Mesenchymal stem cell (in vitro differentiated cells and primary cell): ENCODE data around the gene ABCC1.
A peak's percentile ranks its signal among the peaks of the same experiment; 100 is the strongest.

Experiments used
- DNase-seq: peaks from one replicate; pipeline ENCODE4 v3.0.0-alpha.2; 2013
- H2AFZ ChIP-seq: one replicate; pipeline ENCODE4 v1.6.1; 2013; ENCODE audit warnings: low read depth, mild to moderate bottlenecking, control low read depth, inconsistent platforms, low read length, moderate library complexity
- H2AK5ac ChIP-seq: 2 replicates; pipeline ENCODE4 v1.6.1; 2013; ENCODE audit warnings: low read length, moderate library complexity, mild to moderate bottlenecking, inconsistent platforms; ENCODE audit not compliant: severe bottlenecking
- H2BK120ac ChIP-seq: one replicate; pipeline ENCODE4 v1.6.1; 2013; ENCODE audit warnings: low read depth, mild to moderate bottlenecking, inconsistent platforms, low read length, moderate library complexity
- H2BK12ac ChIP-seq, 2 experiments: one replicate each; pipeline ENCODE4 v1.6.1; 2013; ENCODE audit warnings: inconsistent platforms in 2 of 2, low read length in 2 of 2, mild to moderate bottlenecking in 2 of 2, moderate library complexity in 2 of 2, control low read depth in 1 of 2
- H2BK15ac ChIP-seq: one replicate; pipeline ENCODE4 v1.6.1; 2013; ENCODE audit warnings: mild to moderate bottlenecking, low read depth, inconsistent platforms; ENCODE audit not compliant: poor library complexity, severe bottlenecking
- H2BK5ac ChIP-seq: 2 replicates; pipeline ENCODE4 v1.6.1; 2013; ENCODE audit warnings: low read depth, mild to moderate bottlenecking, low read length, control low read depth, inconsistent platforms; ENCODE audit not compliant: poor library complexity, severe bottlenecking
- H3K14ac ChIP-seq, 2 experiments: one replicate each; pipeline ENCODE4 v1.6.1; 2013; ENCODE audit warnings: inconsistent platforms in 2 of 2, low read length in 2 of 2, control low read depth in 1 of 2, mild to moderate bottlenecking in 1 of 2, moderate library complexity in 1 of 2
- H3K18ac ChIP-seq, 2 experiments: one replicate each; pipeline ENCODE4 v1.6.1; 2013; ENCODE audit warnings: inconsistent platforms in 2 of 2, low read length in 2 of 2, control low read depth in 1 of 2, low read depth in 1 of 2, mild to moderate bottlenecking in 1 of 2
- H3K23ac ChIP-seq, 2 experiments: one replicate each; pipeline ENCODE4 v1.6.1; 2013; ENCODE audit warnings: inconsistent platforms in 2 of 2, low read length in 2 of 2, mild to moderate bottlenecking in 2 of 2, moderate library complexity in 2 of 2, control low read depth in 1 of 2
- H3K27ac ChIP-seq: 2 replicates; pipeline ENCODE4 v1.5.1; 2013; ENCODE audit warnings: mild to moderate bottlenecking, moderate library complexity, low read length, control low read depth, inconsistent platforms; ENCODE audit not compliant: poor library complexity, severe bottlenecking
- H3K27me3 ChIP-seq, 2 experiments: 2 replicates each; pipeline versions ENCODE4 v1.6.1 to v1.7.0; 2013; ENCODE audit warnings: low read length in 2 of 2, mild to moderate bottlenecking in 2 of 2, moderate library complexity in 2 of 2, control low read depth in 1 of 2, inconsistent platforms in 1 of 2; ENCODE audit not compliant: control insufficient read depth in 1 of 2, insufficient read depth in 1 of 2
- H3K36me3 ChIP-seq, 2 experiments: 2 replicates each; pipeline versions ENCODE4 v1.6.1 to v1.7.0; 2013; ENCODE audit warnings: low read length in 2 of 2, control low read depth in 1 of 2, inconsistent platforms in 1 of 2, low read depth in 1 of 2, mild to moderate bottlenecking in 1 of 2; ENCODE audit not compliant: insufficient read depth in 2 of 2, control insufficient read depth in 1 of 2
- H3K4ac ChIP-seq, 2 experiments: one replicate each; pipeline ENCODE4 v1.6.1; 2013; ENCODE audit warnings: inconsistent platforms in 2 of 2, low read length in 2 of 2, mild to moderate bottlenecking in 2 of 2, moderate library complexity in 2 of 2, control low read depth in 1 of 2, low read depth in 1 of 2
- H3K4me1 ChIP-seq: 2 replicates; pipeline ENCODE4 v1.6.1; 2013; ENCODE audit warnings: low read depth, low read length, control low read depth; ENCODE audit not compliant: control insufficient read depth, insufficient read depth
- H3K4me2 ChIP-seq: 2 replicates; pipeline ENCODE4 v1.6.1; 2013; ENCODE audit warnings: low read length, mild to moderate bottlenecking, inconsistent platforms; ENCODE audit not compliant: poor library complexity, severe bottlenecking
- H3K4me3 ChIP-seq, 2 experiments: 2 replicates each; pipeline versions ENCODE4 v1.5.1 to v1.7.0; 2013; ENCODE audit warnings: low read length in 2 of 2, mild to moderate bottlenecking in 2 of 2, control low read depth in 1 of 2, low read depth in 1 of 2; ENCODE audit not compliant: insufficient read depth in 1 of 2
- H3K79me1 ChIP-seq: replicated peaks from 2 replicates; pipeline ENCODE4 v1.6.1; 2013; ENCODE audit warnings: mild to moderate bottlenecking, control low read depth, low read length, inconsistent platforms; ENCODE audit not compliant: poor library complexity, severe bottlenecking
- H3K9ac ChIP-seq: 2 replicates; pipeline ENCODE4 v1.7.0; 2013; ENCODE audit warnings: mild to moderate bottlenecking, low read length, moderate library complexity
- H3K9me3 ChIP-seq: 2 replicates; pipeline ENCODE4 v1.7.0; 2013; ENCODE audit warnings: mild to moderate bottlenecking, low read length; ENCODE audit not compliant: control insufficient read depth
- H4K8ac ChIP-seq: one replicate; pipeline ENCODE4 v1.6.1; 2013; ENCODE audit warnings: inconsistent platforms, mild to moderate bottlenecking, low read length, moderate library complexity
- H4K91ac ChIP-seq: one replicate; pipeline ENCODE4 v1.6.1; 2013; ENCODE audit warnings: mild to moderate bottlenecking, low read length, inconsistent platforms
- WGBS: methylation state at CpG from one replicate; pipeline ENCODE4 v1.1.7; 2013; ENCODE audit warnings: mixed read lengths; 5-methylcytosine and 5-hydroxymethylcytosine counted together

ABCC1 gene

GRCh38 chr16:16037970-16038369 lies 88.6 kb downstream of the ABCC1 start:
- Histone ChIP-seq H2BK5ac (no peak overlapping the region), H3K9ac (no peak overlapping the region), H3K79me1 (peaks cover 8% of the 10 kb centered on the region), H3K4me1 (peaks cover 3% of the 10 kb centered on the region), H3K18ac (no peak overlapping the region), H3K4me2 (no peak overlapping the region), H3K9me3 (no peaks in the 10 kb centered on the region), H4K8ac (no peak overlapping the region), H4K91ac (no peak overlapping the region), H3K23ac (no peak overlapping the region), H2AK5ac (no peak overlapping the region), H2BK12ac (no peak overlapping the region), H3K14ac (no peak overlapping the region), H3K4ac (no peak overlapping the region), H3K27ac (no peak overlapping the region), H2BK120ac (no peak overlapping the region), H3K27me3 (no peaks in the 10 kb centered on the region), H3K36me3 (peaks cover 51 to 80% of the 10 kb centered on the region in 2 experiments), H2BK15ac (no peak overlapping the region), H3K4me3 (no peak overlapping the region), H2AFZ (no peak overlapping the region)
- 96% methylated on average over 1 of the region's 1 CpG for WGBS
- no peak for DNase-seq

GRCh38 chr16:16038950-16039349 lies 89.5 kb downstream of the ABCC1 start:
- H2BK5ac ChIP-seq, result no peak overlapping the region
- H4K91ac ChIP-seq, result no peak overlapping the region
- no peaks in the 10 kb centered on the region for H3K9me3 ChIP-seq
- no peak overlapping the region for H3K4me3 ChIP-seq
- peaks cover 9% of the 10 kb centered on the region for H3K79me1 ChIP-seq
- H3K14ac ChIP-seq, result no peak overlapping the region
- H3K23ac ChIP-seq, result no peak overlapping the region
- peaks cover 55 to 73% of the 10 kb centered on the region in 2 experiments for H3K36me3 ChIP-seq
- H4K8ac ChIP-seq, result no peak overlapping the region
- H3K4me1 ChIP-seq, result peaks cover 3% of the 10 kb centered on the region
- H3K27me3 ChIP-seq, result no peaks in the 10 kb centered on the region
- WGBS, result 94% methylated on average over 6 of the region's 6 CpGs
- H3K4me2 ChIP-seq, result no peak overlapping the region
- H2BK12ac ChIP-seq, result no peak overlapping the region
- no peak overlapping the region for H2AFZ ChIP-seq
- no peak overlapping the region for H3K27ac ChIP-seq
- H2BK15ac ChIP-seq, result no peak overlapping the region
- H3K18ac ChIP-seq, result no peak overlapping the region
- no peak overlapping the region for H3K4ac ChIP-seq
- DNase-seq, result no peak
- H2BK120ac ChIP-seq, result no peak overlapping the region
- no peak overlapping the region for H2AK5ac ChIP-seq
- H3K9ac ChIP-seq, result no peak overlapping the region

- Histone ChIP-seq H4K8ac (no peak overlapping the region), H2BK120ac (no peak overlapping the region), H3K18ac (peak overlapping the region in 1 of 2 experiments; percentile 42), H3K9ac (no peak overlapping the region), H2AK5ac (no peak overlapping the region), H3K4ac (no peak overlapping the region), H3K4me2 (no peak overlapping the region), H3K27ac (no peak overlapping the region), H2BK12ac (peak overlapping the region in 1 of 2 experiments; percentile 39), H4K91ac (no peak overlapping the region), H3K36me3 (peaks cover 68 to 72% of the 10 kb centered on the region in 2 experiments), H3K4me1 (peaks cover 4% of the 10 kb centered on the region), H3K23ac (no peak overlapping the region), H3K9me3 (no peaks in the 10 kb centered on the region), H3K27me3 (no peaks in the 10 kb centered on the region), H3K79me1 (peaks cover 13% of the 10 kb centered on the region), H3K14ac (no peak overlapping the region), H2BK15ac (no peak overlapping the region), H3K4me3 (no peak overlapping the region), H2BK5ac (no peak overlapping the region), H2AFZ (no peak overlapping the region)
- no peak for DNase-seq
- 97% methylated on average over 10 of the region's 10 CpGs for WGBS
These were observed 91.9 kb downstream of the ABCC1 start for GRCh38 chr16:16041196-16041892.

- Histone ChIP-seq H3K4ac (no peak overlapping the region), H2BK5ac (no peak overlapping the region), H3K36me3 (peaks cover 68 to 73% of the 10 kb centered on the region in 2 experiments), H3K4me2 (no peak overlapping the region), H2AFZ (no peak overlapping the region), H3K9ac (no peak overlapping the region), H3K27ac (no peak overlapping the region), H2BK120ac (no peak overlapping the region), H4K91ac (no peak overlapping the region), H3K18ac (no peak overlapping the region), H3K9me3 (no peaks in the 10 kb centered on the region), H4K8ac (no peak overlapping the region), H3K27me3 (no peaks in the 10 kb centered on the region), H3K4me1 (peaks cover 4% of the 10 kb centered on the region), H3K4me3 (no peak overlapping the region), H3K14ac (no peak overlapping the region), H3K79me1 (peaks cover 13% of the 10 kb centered on the region), H2AK5ac (no peak overlapping the region), H2BK12ac (no peak overlapping the region), H2BK15ac (no peak overlapping the region), H3K23ac (no peak overlapping the region)
- 100% methylated on average over 2 of the region's 2 CpGs for WGBS
- peak; percentile 18 for DNase-seq
These were observed 92.7 kb downstream of the ABCC1 start for GRCh38 chr16:16042076-16042475.
